ENCODE data around the gene FOXJ3.

Gene FOXJ3

DNA sequence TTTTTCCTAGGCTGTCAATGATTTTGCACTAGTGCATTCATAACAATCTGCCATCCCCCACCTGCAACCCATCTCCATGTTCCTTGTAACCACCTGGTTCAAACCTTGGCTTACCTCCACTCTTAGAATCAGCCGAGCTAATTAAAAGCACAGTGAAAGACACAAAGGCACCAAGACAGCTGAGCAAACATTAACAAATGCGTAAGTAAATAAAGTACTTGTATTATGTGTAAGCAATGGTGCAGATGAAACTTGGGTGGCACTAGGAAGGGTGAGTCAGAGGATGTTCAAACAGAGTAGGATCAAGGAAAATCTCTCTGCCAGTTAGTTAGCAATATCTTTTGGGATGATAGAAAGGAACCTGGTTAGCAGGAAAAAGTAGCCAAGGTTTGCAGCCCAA, 5.1 kb upstream of the FOXJ3 start:
- H3K36me3 ChIP-seq (ENCODE audit: control insufficient read depth, low read length) = no peaks in the 10 kb centered on the region; the same call in 1 of the 2 replicates
- no peak for TF ChIP-seq EZH2phosphoT487 (IDR thresholded peaks at IDR 0.05; ENCODE audit: borderline replicate concordance, low read length)
- TF ChIP-seq, protein P1, sequence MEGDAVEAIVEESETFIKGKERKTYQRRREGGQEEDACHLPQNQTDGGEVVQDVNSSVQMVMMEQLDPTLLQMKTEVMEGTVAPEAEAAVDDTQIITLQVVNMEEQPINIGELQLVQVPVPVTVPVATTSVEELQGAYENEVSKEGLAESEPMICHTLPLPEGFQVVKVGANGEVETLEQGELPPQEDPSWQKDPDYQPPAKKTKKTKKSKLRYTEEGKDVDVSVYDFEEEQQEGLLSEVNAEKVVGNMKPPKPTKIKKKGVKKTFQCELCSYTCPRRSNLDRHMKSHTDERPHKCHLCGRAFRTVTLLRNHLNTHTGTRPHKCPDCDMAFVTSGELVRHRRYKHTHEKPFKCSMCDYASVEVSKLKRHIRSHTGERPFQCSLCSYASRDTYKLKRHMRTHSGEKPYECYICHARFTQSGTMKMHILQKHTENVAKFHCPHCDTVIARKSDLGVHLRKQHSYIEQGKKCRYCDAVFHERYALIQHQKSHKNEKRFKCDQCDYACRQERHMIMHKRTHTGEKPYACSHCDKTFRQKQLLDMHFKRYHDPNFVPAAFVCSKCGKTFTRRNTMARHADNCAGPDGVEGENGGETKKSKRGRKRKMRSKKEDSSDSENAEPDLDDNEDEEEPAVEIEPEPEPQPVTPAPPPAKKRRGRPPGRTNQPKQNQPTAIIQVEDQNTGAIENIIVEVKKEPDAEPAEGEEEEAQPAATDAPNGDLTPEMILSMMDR (IDR thresholded peaks at IDR 0.05; ENCODE audit: low read depth, low read length, poor library complexity, severe bottlenecking) = no peak
- H3K4me2 ChIP-seq (ENCODE audit: low read length) = no peak overlapping the region
- H3K4me3 ChIP-seq (ENCODE audit: low read length) = no peak overlapping the region
- H3K4me1 ChIP-seq (ENCODE audit: control insufficient read depth, low read length) = peaks cover 9% of the 10 kb centered on the region
- no peaks in the 10 kb centered on the region for H3K9me2 ChIP-seq (replicated peaks; ENCODE audit: control insufficient read depth, low read length)
- H3K9me3 ChIP-seq (ENCODE audit: control insufficient read depth, insufficient read depth, low read length) = no peaks in the 10 kb centered on the region
- H3K27ac ChIP-seq (ENCODE audit: low read depth, low read length) = no peak overlapping the region
- peaks cover 12% of the 10 kb centered on the region for H3K79me2 ChIP-seq (ENCODE audit: control insufficient read depth, low read length)
- H4K20me1 ChIP-seq (ENCODE audit: control insufficient read depth, insufficient read depth, low read depth, low read length) = no peaks in the 10 kb centered on the region
- no peaks in the 10 kb centered on the region for H3F3A ChIP-seq (ENCODE audit: control insufficient read depth, insufficient read depth)
- peaks cover 3% of the 10 kb centered on the region; the same call in 1 of the 2 replicates for H3K27me3 ChIP-seq (ENCODE audit: control insufficient read depth, low read length)

DNA sequence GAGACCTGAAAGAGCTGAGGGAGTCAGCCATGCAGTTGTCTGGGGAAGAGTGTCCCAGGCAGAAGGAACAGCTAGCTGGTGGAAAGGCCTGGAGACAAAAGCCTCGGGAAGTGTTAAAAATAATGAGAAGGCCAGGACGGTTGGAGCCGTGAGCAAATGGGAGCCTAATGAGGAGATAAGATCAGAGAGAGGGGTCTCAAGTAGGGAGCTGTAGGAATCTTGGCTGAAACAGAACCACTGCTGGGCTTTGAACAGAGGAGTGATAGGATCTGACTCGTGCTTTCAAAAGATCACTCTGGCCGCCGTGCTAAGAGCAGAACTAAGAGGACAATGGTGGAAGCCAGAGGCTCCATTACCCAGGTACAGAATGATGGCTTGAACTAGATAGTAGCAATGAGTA, 1.9 kb upstream of the FOXJ3 start:
- Histone ChIP-seq H4K20me1 (ENCODE audit: control insufficient read depth, insufficient read depth, low read depth, low read length) (peaks cover 10% of the 10 kb centered on the region; the same call in 1 of the 2 replicates), H3K79me2 (ENCODE audit: control insufficient read depth, low read length) (peaks cover 42% of the 10 kb centered on the region), H3K36me3 (ENCODE audit: control insufficient read depth, low read length) (peaks cover 3% of the 10 kb centered on the region; the same call in 1 of the 2 replicates), H3K27ac (ENCODE audit: low read depth, low read length) (no peak overlapping the region), H3K9me2 (replicated peaks; ENCODE audit: control insufficient read depth, low read length) (no peaks in the 10 kb centered on the region), H3K27me3 (ENCODE audit: control insufficient read depth, low read length) (0 out of 2 replicates have a peak, but pooled peaks cover 3% of the 10 kb centered on the region), H3K4me2 (ENCODE audit: low read length) (no peak overlapping the region), H3K9me3 (ENCODE audit: control insufficient read depth, insufficient read depth, low read length) (no peaks in the 10 kb centered on the region), H3K4me1 (ENCODE audit: control insufficient read depth, low read length) (peaks cover 21% of the 10 kb centered on the region), H3F3A (ENCODE audit: control insufficient read depth, insufficient read depth) (no peaks in the 10 kb centered on the region; the same call in 1 of the 2 replicates), H3K4me3 (ENCODE audit: low read length) (no peak overlapping the region)
- TF ChIP-seq, protein P1 (IDR thresholded peaks at IDR 0.05; ENCODE audit: low read depth, low read length, poor library complexity, severe bottlenecking) = no peak
- TF ChIP-seq EZH2phosphoT487 (IDR thresholded peaks at IDR 0.05; ENCODE audit: borderline replicate concordance, low read length) = no peak

DNA sequence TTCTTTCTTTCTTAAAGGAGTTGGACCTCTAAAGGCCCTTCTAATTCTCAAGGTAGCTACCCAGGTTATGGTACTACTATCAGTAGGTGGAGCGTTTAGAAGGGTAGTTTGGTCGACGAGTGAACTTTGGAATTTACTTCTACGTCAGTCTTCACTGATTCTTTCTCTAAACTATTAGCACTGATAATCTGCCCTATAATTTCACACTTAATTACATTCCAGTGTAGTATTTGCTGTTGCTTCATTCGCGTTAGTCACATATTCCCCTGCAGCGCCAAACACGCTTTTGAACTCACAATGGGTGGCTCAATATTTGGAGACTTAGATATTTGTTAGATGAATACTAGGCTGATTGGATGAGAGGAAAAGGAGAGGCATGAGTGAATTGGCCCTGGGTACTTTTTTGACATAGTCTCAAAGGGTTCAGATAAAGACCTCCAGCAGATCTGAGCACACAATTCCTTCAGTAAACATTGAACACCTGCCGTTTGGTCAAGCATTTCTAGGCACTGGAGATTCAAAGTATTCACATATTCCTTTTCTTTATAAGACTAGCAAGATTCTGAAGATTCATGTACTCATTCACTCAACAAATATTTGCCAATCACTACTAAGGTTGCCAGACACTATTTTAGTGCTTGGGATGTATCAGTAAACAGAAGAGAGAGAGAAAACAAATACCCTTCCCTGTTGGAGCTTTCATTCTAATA, 929 bp upstream of the FOXJ3 start:
- Histone ChIP-seq H3K4me2 (ENCODE audit: low read length) (peak overlapping the region; percentile 82), H3K27me3 (ENCODE audit: control insufficient read depth, low read length) (0 out of 2 replicates have a peak, but pooled peaks cover 3% of the 10 kb centered on the region), H3K4me3 (ENCODE audit: low read length) (peak overlapping the region; percentile 83), H3K4me1 (ENCODE audit: control insufficient read depth, low read length) (peaks cover 21% of the 10 kb centered on the region), H3F3A (ENCODE audit: control insufficient read depth, insufficient read depth) (no peaks in the 10 kb centered on the region; the same call in 1 of the 2 replicates), H3K27ac (ENCODE audit: low read depth, low read length) (no peak overlapping the region; the same call in 1 of the 2 replicates), H3K79me2 (ENCODE audit: control insufficient read depth, low read length) (peaks cover 52% of the 10 kb centered on the region), H3K9me3 (ENCODE audit: control insufficient read depth, insufficient read depth, low read length) (no peaks in the 10 kb centered on the region), H3K36me3 (ENCODE audit: control insufficient read depth, low read length) (peaks cover 3% of the 10 kb centered on the region; the same call in 1 of the 2 replicates), H3K9me2 (replicated peaks; ENCODE audit: control insufficient read depth, low read length) (no peaks in the 10 kb centered on the region), H4K20me1 (ENCODE audit: control insufficient read depth, insufficient read depth, low read depth, low read length) (peaks cover 12% of the 10 kb centered on the region; the same call in 1 of the 2 replicates)
- no peak for TF ChIP-seq EZH2phosphoT487 (IDR thresholded peaks at IDR 0.05; ENCODE audit: borderline replicate concordance, low read length)
- TF ChIP-seq, protein P1 (IDR thresholded peaks at IDR 0.05; ENCODE audit: low read depth, low read length, poor library complexity, severe bottlenecking) = no peak

Measured in DOHH2 (cell line).